Activated T-helper 17 cell treated with anti-CD3 and anti-CD28 coated beads, Interleukin-2, amount 50 U/mL, for 72 hours (primary cell): Measurements from ENCODE around the gene HIPK1. TPM values are rescaled to one million over a fixed set of nuclear protein-coding genes. Genes with fewer than 3 reads are reported as not detected.
"Not testable (repeated sequence)": the region's sequence is repeated elsewhere in the genome, so short reads cannot be mapped to it uniquely, and the experiment has no call there.

Source experiments
- ATAC-seq: fragments of 150-1000 bp; cut with Tn5 transposase; replicated peaks from 2 replicates; pipeline ENCODE4 v1.10.0; 2021; ENCODE audit warnings: mild to moderate bottlenecking, moderate library complexity
- H3K27ac Mint-ChIP-seq: one replicate; pipeline ENCODE4 v1.8.0; 2022; ENCODE audit warnings: mixed read lengths
- H3K27me3 Mint-ChIP-seq: one replicate; pipeline ENCODE4 v1.8.0; 2022; ENCODE audit warnings: mixed read lengths
- H3K36me3 Mint-ChIP-seq: one replicate; pipeline ENCODE4 v1.8.0; 2022; ENCODE audit warnings: low read depth, mild to moderate bottlenecking, mixed read lengths
- H3K4me1 Mint-ChIP-seq: one replicate; pipeline ENCODE4 v1.8.0; 2022; ENCODE audit warnings: mixed read lengths
- H3K4me3 Mint-ChIP-seq: one replicate; pipeline ENCODE4 v1.8.0; 2022; ENCODE audit warnings: mild to moderate bottlenecking, mixed read lengths
- H3K9me3 Mint-ChIP-seq: one replicate; pipeline ENCODE4 v1.8.0; 2022; ENCODE audit warnings: mixed read lengths
- total RNA-seq, 2 donors: library from RNA; stranded (reverse); gene quantifications; one replicate each; pipeline ENCODE4 v1.2.3, GENCODE V29; 2022

The HIPK1 gene
- total RNA-seq, 2 donors from 2014 or later, result 44.4 to 71.0 TPM

- H3K27ac Mint-ChIP-seq, result no peak overlapping the region
- peaks cover 8% of the 10 kb centered on the region for H3K27me3 Mint-ChIP-seq
- no peaks in the 10 kb centered on the region for H3K36me3 Mint-ChIP-seq
- no peak for ATAC-seq
- H3K4me3 Mint-ChIP-seq, result no peak overlapping the region
- peaks cover 7% of the 10 kb centered on the region for H3K9me3 Mint-ChIP-seq
- no peaks in the 10 kb centered on the region for H3K4me1 Mint-ChIP-seq
Observed at GRCh38 chr1:114015075-114015474, 86.0 kb downstream of the HIPK1 start.

DNA sequence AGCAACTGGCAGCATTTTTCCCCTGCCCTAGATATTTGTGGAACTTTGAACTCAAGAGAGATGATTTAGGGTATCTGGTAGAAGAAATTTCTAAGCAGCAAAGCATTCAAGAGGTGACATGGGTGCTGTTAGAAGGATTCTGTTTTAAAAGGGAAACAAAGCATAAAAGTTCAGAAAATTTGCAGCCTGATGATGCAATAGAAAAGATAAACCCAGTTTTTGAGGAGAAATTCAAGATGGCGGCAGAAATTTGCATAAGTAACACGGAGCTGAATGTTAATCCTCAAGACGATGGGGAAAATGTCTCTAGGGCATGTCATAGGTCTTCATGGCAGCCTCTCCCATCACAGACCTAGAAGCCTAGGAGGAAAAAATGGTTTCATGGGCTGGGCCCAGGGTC lies 90.6 kb downstream of the HIPK1 start:
- H3K27me3 Mint-ChIP-seq, result peaks cover 11% of the 10 kb centered on the region
- H3K4me1 Mint-ChIP-seq, H3K36me3 Mint-ChIP-seq, H3K4me3 Mint-ChIP-seq, H3K9me3 Mint-ChIP-seq, H3K27ac Mint-ChIP-seq, ATAC-seq: not testable (repeated sequence)

- Mint-ChIP-seq H3K9me3 (peaks cover 7% of the 10 kb centered on the region), H3K36me3 (no peaks in the 10 kb centered on the region), H3K4me3 (no peak overlapping the region), H3K27ac (no peak overlapping the region), H3K27me3 (peaks cover 3% of the 10 kb centered on the region), H3K4me1 (no peaks in the 10 kb centered on the region)
- no peak for ATAC-seq
Observed at GRCh38 chr1:114021665-114022099, 92.6 kb downstream of the HIPK1 start.

- peaks cover 7% of the 10 kb centered on the region for H3K9me3 Mint-ChIP-seq
- peaks cover 5% of the 10 kb centered on the region for H3K27me3 Mint-ChIP-seq
- no peaks in the 10 kb centered on the region for H3K36me3 Mint-ChIP-seq
- no peak overlapping the region for H3K4me3 Mint-ChIP-seq
- ATAC-seq, result no peak
- no peaks in the 10 kb centered on the region for H3K4me1 Mint-ChIP-seq
- H3K27ac Mint-ChIP-seq, result no peak overlapping the region
Observed at GRCh38 chr1:114022877-114023276, 93.8 kb downstream of the HIPK1 start.

GRCh38 chr1:114023377-114023776 lies 94.3 kb downstream of the HIPK1 start:
- Mint-ChIP-seq H3K4me1 (no peaks in the 10 kb centered on the region), H3K9me3 (peaks cover 7% of the 10 kb centered on the region), H3K27ac (no peak overlapping the region), H3K36me3 (no peaks in the 10 kb centered on the region), H3K4me3 (no peak overlapping the region), H3K27me3 (peaks cover 5% of the 10 kb centered on the region)
- ATAC-seq, result no peak

DNA sequence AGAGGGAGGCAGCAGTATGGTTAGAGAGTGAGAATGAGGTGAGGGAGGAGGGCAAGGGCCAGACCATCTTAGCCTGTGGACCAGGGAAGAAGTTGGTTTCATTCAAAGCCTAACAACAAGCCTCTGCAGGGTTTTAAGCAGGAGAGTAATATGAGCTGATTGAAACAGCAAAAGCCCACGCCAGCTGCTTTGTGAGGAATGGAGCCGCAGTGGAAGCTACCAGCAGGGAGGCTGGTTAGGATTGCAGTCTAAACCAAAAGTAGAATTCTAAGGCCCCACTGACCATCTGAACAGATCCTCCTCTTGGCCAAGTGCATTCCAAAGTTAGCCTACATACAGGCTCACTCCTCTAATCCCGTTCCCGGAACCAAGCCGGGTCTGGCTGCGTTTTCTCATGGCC lies 94.9 kb downstream of the HIPK1 start:
- H3K9me3 Mint-ChIP-seq, result peaks cover 7% of the 10 kb centered on the region
- no peaks in the 10 kb centered on the region for H3K4me1 Mint-ChIP-seq
- no peak for ATAC-seq

GRCh38 chr1:114025609-114026401 lies 96.7 kb downstream of the HIPK1 start:
- no peak overlapping the region for H3K27ac Mint-ChIP-seq
- no peaks in the 10 kb centered on the region for H3K36me3 Mint-ChIP-seq
- no peak overlapping the region for H3K4me3 Mint-ChIP-seq
- H3K4me1 Mint-ChIP-seq, result no peaks in the 10 kb centered on the region
- H3K9me3 Mint-ChIP-seq, result no peaks in the 10 kb centered on the region
- ATAC-seq, result no peak
- H3K27me3 Mint-ChIP-seq, result peaks cover 5% of the 10 kb centered on the region

More for the DNA sequence above, 94.9 kb downstream of the HIPK1 start:
- H3K36me3 Mint-ChIP-seq, result no peaks in the 10 kb centered on the region
- H3K27ac Mint-ChIP-seq, result no peak overlapping the region
- H3K4me3 Mint-ChIP-seq, result no peak overlapping the region
- H3K27me3 Mint-ChIP-seq, result peaks cover 5% of the 10 kb centered on the region

GRCh38 chr1:114026797-114027196 lies 97.7 kb downstream of the HIPK1 start:
- H3K4me3 Mint-ChIP-seq, result no peak overlapping the region
- H3K36me3 Mint-ChIP-seq, result no peaks in the 10 kb centered on the region
- no peak overlapping the region for H3K27ac Mint-ChIP-seq
- H3K27me3 Mint-ChIP-seq, result peaks cover 3% of the 10 kb centered on the region
- H3K4me1 Mint-ChIP-seq, result no peaks in the 10 kb centered on the region
- no peaks in the 10 kb centered on the region for H3K9me3 Mint-ChIP-seq
- ATAC-seq, result no peak

Other genes starting within 250 kb of the HIPK1 start
- gene PHTF1, start 169.8 kb upstream of the HIPK1 start, total RNA-seq, result 10 to 100 TPM; 19.5 to 24.8 TPM
- gene RSBN1, start 116.8 kb upstream of the HIPK1 start, total RNA-seq, result 10 to 100 TPM; 22.2 to 47.4 TPM
- gene PTPN22, start 57.6 kb upstream of the HIPK1 start, total RNA-seq, result 10 to 100 TPM; 55.9 to 70.1 TPM
- gene BCL2L15, start 41.7 kb upstream of the HIPK1 start, total RNA-seq, result 1 to 10 TPM in 1 of 2 donors, under 1 TPM in 1; 0.99 to 4.4 TPM
- 10 to 100 TPM; 46.5 to 61.7 TPM for gene AP4B1, start 24.5 kb upstream of the HIPK1 start, total RNA-seq
- 10 to 100 TPM; 16.1 to 21.4 TPM for gene DCLRE1B, start 24.0 kb upstream of the HIPK1 start, total RNA-seq
- under 1 TPM; 0.13 to 0.40 TPM for gene OLFML3, start 50.1 kb downstream of the HIPK1 start, total RNA-seq
- not detected for gene SYT6, start 224.5 kb downstream of the HIPK1 start, total RNA-seq